Glutamatergic neuron (in vitro differentiated cells): Measurements from ENCODE around the gene DIPK1C. TPM values are rescaled to one million over a fixed set of nuclear protein-coding genes. Genes with fewer than 3 reads are reported as not detected.

Source experiments
- DNase-seq: peaks from one replicate; pipeline ENCODE4 v3.0.0; 2022
- H3K27ac Mint-ChIP-seq: one replicate; pipeline ENCODE4 v1.8.0; 2020; ENCODE audit warnings: mild to moderate bottlenecking, mixed read lengths, inconsistent platforms; ENCODE audit not compliant: unreplicated experiment
- H3K27me3 Mint-ChIP-seq: one replicate; pipeline ENCODE4 v1.8.0; 2020; ENCODE audit warnings: mild to moderate bottlenecking, moderate library complexity, mixed read lengths, inconsistent platforms; ENCODE audit not compliant: unreplicated experiment
- H3K36me3 Mint-ChIP-seq: one replicate; pipeline ENCODE4 v1.8.0; 2020; ENCODE audit warnings: mild to moderate bottlenecking, mixed read lengths, inconsistent platforms; ENCODE audit not compliant: unreplicated experiment
- H3K4me1 Mint-ChIP-seq: one replicate; pipeline ENCODE4 v1.8.0; 2020; ENCODE audit warnings: mild to moderate bottlenecking, low read depth, mixed read lengths, inconsistent platforms; ENCODE audit not compliant: unreplicated experiment
- H3K4me3 Mint-ChIP-seq: one replicate; pipeline ENCODE4 v1.8.0; 2020; ENCODE audit warnings: mild to moderate bottlenecking, mixed read lengths, inconsistent platforms; ENCODE audit not compliant: unreplicated experiment
- H3K9me3 Mint-ChIP-seq: one replicate; pipeline ENCODE4 v1.8.0; 2020; ENCODE audit warnings: mild to moderate bottlenecking, moderate library complexity, mixed read lengths, inconsistent platforms; ENCODE audit not compliant: unreplicated experiment
- CTCF ChIP-seq: fragments of 200-600 bp; sonication (generic); IDR thresholded peaks from one replicate; pipeline ENCODE4 v1.5.0; 2021; ENCODE audit not compliant: partially characterized antibody, unreplicated experiment
- total RNA-seq: library from RNA; stranded (reverse); fragmentation: NEBNext Ultra II Directional; extraction: Animal tissue kit (Norgen Biotek cat#: 25700); gene quantifications from one replicate; pipeline ENCODE4 v1.2.1, GENCODE V29; 2021; ENCODE audit not compliant: unreplicated experiment

The DIPK1C gene
- total RNA-seq, 1 donor from 2014 or later = not detected

GRCh38 chr18:74395006-74395405 is 62.1 kb downstream of the DIPK1C start:
- TF ChIP-seq CTCF = no peak
- no peak for DNase-seq

GRCh38 chr18:74392323-74392722 is 64.8 kb downstream of the DIPK1C start:
- TF ChIP-seq CTCF = no peak
- no peaks in the 10 kb centered on the region for H3K4me1 Mint-ChIP-seq
- peaks cover 2% of the 10 kb centered on the region for H3K27me3 Mint-ChIP-seq
- DNase-seq = no peak
- no peaks in the 10 kb centered on the region for H3K9me3 Mint-ChIP-seq
- H3K27ac Mint-ChIP-seq = no peak overlapping the region
- no peak overlapping the region for H3K4me3 Mint-ChIP-seq
- no peaks in the 10 kb centered on the region for H3K36me3 Mint-ChIP-seq

More at GRCh38 chr18:74395006-74395405, 62.1 kb downstream of the DIPK1C start:
- Mint-ChIP-seq H3K9me3 (no peaks in the 10 kb centered on the region), H3K27me3 (peaks cover 2% of the 10 kb centered on the region), H3K27ac (no peak overlapping the region), H3K36me3 (no peaks in the 10 kb centered on the region), H3K4me3 (no peak overlapping the region), H3K4me1 (no peaks in the 10 kb centered on the region)

GRCh38 chr18:74390900-74391299 is 66.2 kb downstream of the DIPK1C start:
- Mint-ChIP-seq H3K4me1 (no peaks in the 10 kb centered on the region), H3K27ac (no peak overlapping the region), H3K4me3 (no peak overlapping the region), H3K27me3 (peaks cover 7% of the 10 kb centered on the region), H3K9me3 (peaks cover 1% of the 10 kb centered on the region), H3K36me3 (no peaks in the 10 kb centered on the region)
- no peak for DNase-seq
- TF ChIP-seq CTCF = no peak

GRCh38 chr18:74389991-74390390 is 67.1 kb downstream of the DIPK1C start:
- no peaks in the 10 kb centered on the region for H3K4me1 Mint-ChIP-seq
- H3K27ac Mint-ChIP-seq = no peak overlapping the region
- peaks cover 1% of the 10 kb centered on the region for H3K9me3 Mint-ChIP-seq
- H3K36me3 Mint-ChIP-seq = no peaks in the 10 kb centered on the region
- TF ChIP-seq CTCF = no peak
- H3K27me3 Mint-ChIP-seq = peaks cover 5% of the 10 kb centered on the region
- no peak for DNase-seq
- no peak overlapping the region for H3K4me3 Mint-ChIP-seq

GRCh38 chr18:74389171-74389927 is 67.8 kb downstream of the DIPK1C start:
- TF ChIP-seq CTCF = no peak
- no peak overlapping the region for H3K4me3 Mint-ChIP-seq
- no peaks in the 10 kb centered on the region for H3K4me1 Mint-ChIP-seq
- no peak overlapping the region for H3K27ac Mint-ChIP-seq
- DNase-seq = no peak
- H3K27me3 Mint-ChIP-seq = peaks cover 5% of the 10 kb centered on the region
- no peaks in the 10 kb centered on the region for H3K36me3 Mint-ChIP-seq
- H3K9me3 Mint-ChIP-seq = peaks cover 1% of the 10 kb centered on the region
